T-helper 2 cell treated with Interferon-gamma antibody and Interleukin-4, amounts not matched to agents 100 ng/mL and 5 ng/mL, for 36 hours (primary cell): ENCODE data around the gene LRRC41. TPM values are rescaled to one million over a fixed set of nuclear protein-coding genes. Genes with fewer than 3 reads are reported as not detected.
"Not testable (repeated sequence)": the region's sequence is repeated elsewhere in the genome, so short reads cannot be mapped to it uniquely, and the experiment has no call there.

Source experiments
- intact Hi-C: fragments of 100-400 bp; cut with micrococcal nuclease; formaldehyde crosslinking; loops from one replicate; pipeline ENCODE4 v1.15.1; 2023
- total RNA-seq: library from RNA; stranded (reverse); gene quantifications from 2 replicates; pipeline ENCODE4 v1.2.3, GENCODE V29; 2022

LRRC41 gene, protein sequence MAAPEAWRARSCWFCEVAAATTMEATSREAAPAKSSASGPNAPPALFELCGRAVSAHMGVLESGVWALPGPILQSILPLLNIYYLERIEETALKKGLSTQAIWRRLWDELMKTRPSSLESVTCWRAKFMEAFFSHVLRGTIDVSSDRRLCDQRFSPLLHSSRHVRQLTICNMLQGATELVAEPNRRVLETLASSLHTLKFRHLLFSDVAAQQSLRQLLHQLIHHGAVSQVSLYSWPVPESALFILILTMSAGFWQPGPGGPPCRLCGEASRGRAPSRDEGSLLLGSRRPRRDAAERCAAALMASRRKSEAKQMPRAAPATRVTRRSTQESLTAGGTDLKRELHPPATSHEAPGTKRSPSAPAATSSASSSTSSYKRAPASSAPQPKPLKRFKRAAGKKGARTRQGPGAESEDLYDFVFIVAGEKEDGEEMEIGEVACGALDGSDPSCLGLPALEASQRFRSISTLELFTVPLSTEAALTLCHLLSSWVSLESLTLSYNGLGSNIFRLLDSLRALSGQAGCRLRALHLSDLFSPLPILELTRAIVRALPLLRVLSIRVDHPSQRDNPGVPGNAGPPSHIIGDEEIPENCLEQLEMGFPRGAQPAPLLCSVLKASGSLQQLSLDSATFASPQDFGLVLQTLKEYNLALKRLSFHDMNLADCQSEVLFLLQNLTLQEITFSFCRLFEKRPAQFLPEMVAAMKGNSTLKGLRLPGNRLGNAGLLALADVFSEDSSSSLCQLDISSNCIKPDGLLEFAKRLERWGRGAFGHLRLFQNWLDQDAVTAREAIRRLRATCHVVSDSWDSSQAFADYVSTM
- 46.2 and 47.0 TPM in 2 replicates for total RNA-seq

DNA sequence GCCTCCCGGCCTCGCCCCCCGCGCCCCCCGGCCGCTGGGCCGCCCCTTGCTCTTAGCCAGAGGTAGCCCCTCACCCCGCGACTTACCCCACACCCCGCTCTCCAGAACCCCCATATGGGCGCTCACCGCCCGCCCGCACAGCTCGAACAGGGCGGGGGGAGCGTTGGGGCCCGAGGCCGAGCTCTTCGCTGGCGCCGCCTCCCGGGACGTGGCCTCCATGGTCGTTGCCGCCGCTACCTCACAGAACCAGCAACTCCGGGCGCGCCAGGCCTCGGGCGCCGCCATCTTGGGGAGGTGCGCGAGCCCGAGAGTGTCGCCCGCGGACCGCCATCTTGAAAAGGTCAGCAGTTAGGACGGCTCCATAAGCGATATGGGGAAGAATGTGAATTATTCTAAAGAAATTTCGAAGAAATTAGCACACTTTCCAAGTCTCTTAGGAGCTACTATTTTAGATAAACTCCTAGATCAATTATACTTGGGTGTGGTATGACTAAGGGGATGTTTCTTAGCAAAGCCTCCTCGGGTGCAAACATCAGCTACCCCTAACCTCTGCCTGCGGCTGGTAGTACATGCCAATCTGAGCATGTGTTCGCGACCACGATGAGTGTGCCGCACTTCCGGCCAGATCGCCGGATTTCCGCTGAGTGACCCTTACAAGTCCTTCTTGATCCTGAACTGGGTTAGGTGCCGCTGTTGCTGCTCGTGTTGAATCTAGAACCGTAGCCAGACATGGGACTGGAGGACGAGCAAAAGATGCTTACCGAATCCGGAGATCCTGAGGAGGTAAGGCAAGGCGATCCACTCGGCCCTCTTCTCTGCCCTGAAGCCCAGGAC is at the start of gene LRRC41, which contains the start of gene UQCRH:
Gene LRRC41 (minus strand): TSS at position 579 of the 834 bp plus-strand sequence. CDS start 294 bp downstream, at position 285.
Gene UQCRH (plus strand): TSS at position 661 of the 834 bp plus-strand sequence. CDS start 69 bp downstream, at position 730.
- intact Hi-C loops: loop anchor here (1.0 to 10.0 kb wide), 6 partner anchors 37 to 718 kb away; partner anchors contain the start of genes NASP, NSUN4, PIK3R3 and RAD54L

DNA sequence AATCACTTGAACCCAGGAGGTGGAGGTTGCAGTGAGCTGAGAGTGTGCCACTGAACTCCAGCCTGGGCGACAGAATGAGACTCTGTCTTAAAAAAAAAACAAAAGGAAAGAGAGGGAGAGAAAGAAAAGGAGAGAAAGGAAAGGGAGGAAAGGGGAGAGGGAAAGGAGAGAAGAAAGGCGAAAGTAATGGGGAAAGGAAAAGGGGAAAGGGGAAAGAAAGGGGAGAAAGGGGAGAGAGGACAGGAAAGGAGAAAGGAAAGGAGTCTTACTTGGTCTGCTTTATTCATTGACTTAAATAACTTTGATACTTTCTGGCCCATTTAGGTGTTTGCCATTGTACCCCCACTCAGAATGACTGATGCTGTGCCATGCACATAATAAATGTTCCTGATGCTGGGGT is 48.9 kb upstream of the LRRC41 start:
- intact Hi-C loops: no loop called here

DNA sequence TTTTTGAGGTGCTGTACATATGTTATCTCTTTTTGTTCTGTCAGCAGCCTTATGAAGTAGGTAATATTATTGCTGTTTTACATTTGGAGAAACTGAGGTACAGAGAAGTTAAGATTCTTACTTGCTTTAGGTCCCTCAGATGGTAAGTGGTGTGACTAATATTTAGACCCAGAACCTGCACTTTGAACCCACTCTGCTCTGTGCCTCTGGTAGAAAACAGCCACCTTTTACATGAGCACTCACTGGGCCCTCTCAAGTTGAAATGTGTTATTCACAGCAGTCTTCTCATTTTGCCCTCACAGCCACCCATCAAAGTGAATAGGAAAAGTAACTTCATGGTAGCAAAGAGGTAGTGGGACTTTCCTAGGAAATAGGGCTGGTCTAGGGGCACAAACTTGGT is 41.9 kb upstream of the LRRC41 start:
- intact Hi-C loops: no loop called here

DNA sequence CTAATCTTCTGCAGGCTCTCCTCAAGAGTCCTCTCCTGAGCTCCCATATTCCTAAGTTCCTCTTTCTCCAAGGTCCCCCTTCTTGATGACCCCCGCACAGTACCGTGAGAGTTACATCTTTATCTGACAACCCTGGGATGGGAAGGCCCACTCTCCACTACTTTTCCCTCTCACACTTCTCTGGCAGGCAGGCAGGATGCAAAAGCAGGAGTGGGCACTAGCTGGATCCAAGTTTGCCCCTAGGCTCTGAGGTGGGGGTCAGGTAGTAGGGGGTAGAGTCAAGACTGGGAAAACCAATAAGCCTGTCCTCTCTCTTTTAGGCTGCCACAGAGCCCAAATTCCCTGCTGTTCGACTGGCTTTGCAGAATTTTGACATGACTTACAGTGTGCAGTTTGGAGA is 41.1 kb upstream of the LRRC41 start:
- intact Hi-C loops: no loop called here

DNA sequence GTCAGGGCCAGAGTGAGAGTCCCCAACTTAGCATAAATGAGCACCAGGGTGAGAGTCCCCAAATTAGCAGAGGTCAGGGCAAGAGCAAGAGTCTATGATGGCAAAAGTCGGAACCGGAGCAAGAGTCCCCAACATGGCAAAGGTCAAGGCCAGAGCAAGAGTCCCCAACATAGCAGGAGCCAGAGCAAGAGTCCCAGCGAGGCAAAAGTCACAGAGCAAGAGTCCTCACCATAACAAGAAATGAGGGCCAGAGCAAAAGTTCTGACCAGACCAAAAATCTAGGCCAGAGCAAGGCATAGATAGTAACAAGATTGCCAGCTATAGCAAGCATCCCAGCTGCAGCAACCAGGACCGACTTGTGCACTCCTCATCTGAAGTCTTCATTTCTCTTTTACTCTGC is 40.3 kb upstream of the LRRC41 start:
- intact Hi-C loops: no loop called here

DNA sequence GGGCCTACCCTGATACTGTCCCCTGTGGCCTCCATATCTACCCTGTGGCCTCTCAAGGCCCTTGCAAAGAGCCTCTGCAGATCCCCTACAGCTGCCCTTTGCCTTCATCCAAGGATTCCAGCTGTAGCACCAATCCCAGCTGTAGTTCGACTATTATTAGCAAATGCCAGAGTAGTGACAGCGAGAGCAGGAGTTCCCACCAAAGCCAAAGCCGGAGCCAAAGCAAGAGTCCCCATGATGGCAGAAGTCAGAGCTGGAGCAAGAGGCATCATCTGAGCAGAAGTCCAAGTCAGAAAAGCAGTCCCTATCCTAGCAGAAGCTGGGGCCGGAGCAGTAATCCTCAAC is 39.9 kb upstream of the LRRC41 start:
- intact Hi-C loops: no loop called here

DNA sequence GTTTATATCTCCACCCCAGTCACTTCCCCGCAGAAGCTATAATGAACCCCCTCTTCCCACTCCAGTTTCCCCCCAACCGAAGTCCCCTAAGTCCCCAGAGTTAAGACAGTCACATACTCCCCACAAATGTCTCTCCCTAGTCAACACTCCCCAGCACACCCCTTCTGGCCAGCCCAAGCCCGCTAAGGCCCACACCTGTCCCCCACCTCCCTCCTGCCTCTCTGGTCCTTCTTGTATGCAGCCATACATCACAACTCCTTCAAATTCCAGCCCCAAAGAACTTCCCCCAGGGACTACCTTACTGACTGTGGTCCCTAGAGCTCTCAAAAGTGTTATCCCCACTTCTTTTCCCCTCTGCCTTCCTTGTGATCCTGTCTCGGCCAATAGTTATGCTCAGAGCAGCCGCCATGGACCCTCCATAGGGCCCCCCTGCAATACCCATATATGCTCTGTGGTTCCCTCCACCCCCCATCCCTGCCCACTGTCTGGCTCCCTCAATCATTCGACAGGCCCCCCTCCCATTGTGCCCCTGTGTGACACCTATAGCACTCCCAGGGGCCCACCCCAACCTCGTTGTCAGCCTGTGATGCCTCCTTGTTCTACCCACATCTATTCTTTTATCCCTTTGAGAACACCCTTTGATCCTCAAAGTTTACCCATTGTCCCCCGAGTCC is 39.4 kb upstream of the LRRC41 start:
- intact Hi-C loops: no loop called here

DNA sequence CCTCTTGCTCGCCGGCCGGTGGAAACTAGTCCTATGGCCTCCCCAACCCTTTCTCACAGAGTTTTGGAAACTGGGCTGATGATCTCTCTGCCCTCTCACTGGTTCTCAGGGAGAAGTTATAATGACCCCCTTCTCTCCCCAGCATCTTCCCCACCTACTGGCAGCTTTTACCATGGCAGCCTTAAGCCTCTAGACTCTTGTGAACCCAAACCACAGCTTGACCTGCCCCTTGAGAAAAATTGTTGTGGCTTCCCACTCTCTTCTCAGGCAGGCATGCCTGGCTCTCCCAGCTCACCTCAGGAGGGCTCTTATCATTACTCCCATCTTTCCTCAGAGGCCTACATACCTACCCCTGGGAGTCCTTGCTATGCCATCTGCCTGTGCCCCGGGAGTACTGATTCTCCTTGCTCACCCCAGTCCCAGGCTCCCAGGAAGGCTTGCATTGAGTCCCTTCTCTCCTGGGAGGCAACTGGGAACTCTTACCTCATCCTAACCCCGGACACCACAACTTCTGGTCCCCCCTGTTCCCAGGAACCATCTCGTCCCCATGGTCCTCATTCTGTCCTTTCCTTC is 38.8 kb upstream of the LRRC41 start:
- intact Hi-C loops: no loop called here

DNA sequence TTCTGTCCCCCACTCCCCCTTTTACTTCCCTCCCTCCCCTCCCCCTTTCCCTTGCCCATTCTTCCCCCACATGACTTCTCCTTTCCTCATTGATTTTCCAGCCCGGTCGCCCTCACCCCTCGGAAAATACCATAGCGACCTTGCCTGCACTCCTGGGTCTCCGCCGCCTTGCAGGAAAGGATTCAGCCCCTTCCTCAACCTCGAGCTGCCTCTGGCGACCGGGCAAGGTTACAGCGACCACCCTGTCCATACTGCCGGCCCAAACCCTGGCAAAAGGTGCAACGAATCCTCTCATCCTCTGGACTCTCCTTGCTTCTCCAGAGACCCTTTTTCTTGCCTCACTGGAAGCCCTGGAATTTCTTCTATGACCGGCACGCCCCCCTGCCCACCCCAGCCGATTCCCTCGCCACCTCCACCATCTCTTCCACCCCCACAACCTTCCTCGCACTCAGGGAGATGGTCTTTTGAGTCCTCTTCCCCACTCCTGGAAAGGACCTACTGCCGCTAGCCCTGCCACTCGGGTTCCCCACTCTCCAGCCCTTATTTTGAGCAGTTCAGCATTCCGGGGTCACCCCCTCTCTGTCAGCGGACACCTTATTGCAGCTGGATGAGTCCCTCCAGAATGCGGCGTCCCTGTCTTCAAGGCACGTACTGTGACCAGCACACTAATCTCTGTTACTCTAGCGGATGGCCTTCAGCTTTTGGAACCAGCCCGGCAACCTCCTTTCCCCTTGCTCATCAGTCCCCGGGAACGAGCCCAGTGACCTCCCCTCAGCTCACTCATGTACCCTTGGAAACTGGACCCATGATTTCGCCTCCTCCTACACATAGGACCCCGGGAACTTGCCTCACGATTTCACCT is 38.0 kb upstream of the LRRC41 start:
- intact Hi-C loops: loop anchor here (1.0 kb wide), 1 partner anchor 94 kb away; the partner anchor contains the start of gene RAD54L

DNA sequence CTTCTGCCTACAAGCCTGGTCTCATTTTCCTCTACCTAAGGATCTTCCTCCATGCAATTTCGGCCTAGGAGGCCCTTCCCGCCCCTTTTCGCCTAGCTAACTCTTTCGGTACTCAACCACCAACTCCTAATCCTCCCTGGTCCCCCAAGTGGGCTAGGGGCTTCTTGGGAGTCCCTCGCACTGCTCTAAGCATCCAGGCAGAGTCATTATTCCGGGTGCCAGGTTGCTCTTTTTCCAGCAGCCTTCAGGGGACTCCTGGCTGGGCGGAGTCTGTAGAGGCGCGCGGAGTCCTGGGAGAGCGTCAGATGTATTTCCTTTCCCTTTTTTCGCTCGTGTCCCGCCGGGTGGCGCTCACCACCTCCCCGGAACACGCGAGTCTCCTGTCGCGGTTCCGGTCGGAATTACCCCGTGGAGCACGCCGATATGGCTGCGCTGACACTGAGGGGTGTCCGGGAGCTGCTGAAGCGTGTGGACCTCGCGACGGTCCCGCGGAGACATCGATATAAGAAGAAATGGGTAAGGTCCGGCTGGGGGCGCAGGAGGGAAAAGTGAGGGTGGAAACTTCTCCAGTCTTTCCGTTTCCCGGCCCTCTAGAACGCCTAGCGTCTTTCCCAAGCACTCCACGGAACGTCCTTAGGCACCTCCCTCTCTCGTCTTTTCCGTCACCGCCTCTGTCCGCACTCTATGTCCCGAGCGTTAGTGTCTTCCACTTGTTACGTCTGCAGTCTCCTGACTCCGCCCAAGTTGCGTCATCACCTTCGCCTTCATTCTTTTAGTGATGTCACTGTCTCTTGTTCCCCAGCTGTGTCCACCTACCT is 37.2 kb upstream of the LRRC41 start, which contains the start of gene NSUN4:
Gene NSUN4 (plus strand): TSS at position 404 of the 818 bp plus-strand sequence. CDS start 20 bp downstream, at position 424.
- intact Hi-C loops: loop anchor here (1.0 kb wide), 2 partner anchors 37 to 93 kb away; partner anchors contain the start of genes LRRC41, RAD54L and UQCRH

DNA sequence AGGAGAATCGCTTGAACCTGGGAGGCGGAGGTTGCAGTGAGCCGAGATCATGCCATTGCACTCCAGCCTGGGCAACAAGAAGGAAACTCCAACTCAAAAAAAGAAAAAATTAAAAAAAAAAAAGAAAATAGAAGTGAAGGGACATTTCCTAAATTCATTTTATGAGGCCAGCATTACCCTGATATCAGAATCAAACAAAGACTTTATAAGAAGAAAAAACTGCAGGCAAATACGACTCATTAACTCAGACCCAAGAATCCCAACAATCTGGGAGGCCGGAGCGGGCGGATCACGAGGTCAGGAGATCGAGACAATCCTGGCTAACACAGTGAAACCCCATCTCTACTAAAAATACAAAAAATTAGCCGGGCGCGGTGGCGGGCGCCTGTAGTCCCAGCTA is 34.0 kb upstream of the LRRC41 start:
- intact Hi-C loops: not testable (repeated sequence)

DNA sequence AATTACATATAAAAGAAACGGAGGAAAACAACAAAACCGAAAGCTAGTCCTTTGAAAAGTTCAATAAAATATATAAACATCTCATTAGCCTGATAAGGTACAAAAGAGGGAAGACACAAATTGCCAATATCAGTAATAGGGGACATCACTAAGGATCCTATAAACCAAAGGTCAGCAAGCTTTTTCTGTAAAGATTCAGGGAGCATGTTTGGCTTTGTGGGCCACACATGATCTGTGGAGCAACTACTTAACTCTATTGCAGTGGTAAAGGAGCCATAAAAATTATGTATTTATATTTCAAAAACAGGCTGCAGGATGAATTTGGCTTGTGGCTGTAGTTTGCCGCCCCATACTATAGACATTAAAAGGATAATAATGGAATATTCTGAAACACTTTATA is 31.7 kb upstream of the LRRC41 start:
- intact Hi-C loops: no loop called here

DNA sequence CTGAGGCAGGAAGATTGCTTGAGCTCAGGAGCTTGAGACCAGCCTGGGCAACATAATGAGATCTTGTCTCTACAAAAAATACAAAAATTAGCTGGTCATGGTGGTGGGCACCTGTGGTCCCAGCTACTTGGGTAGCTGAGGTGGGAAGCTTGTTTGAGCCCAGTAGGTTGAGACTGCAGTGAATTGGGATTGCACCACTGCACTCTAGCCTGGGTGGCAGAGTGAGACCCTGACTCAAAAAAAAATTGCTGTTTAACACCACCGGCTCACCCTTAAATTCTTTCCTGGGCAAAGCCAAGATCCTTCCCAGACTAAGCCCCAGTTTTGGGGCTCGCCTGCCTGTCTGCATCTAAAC is 30.6 kb upstream of the LRRC41 start:
- intact Hi-C loops: no loop called here

DNA sequence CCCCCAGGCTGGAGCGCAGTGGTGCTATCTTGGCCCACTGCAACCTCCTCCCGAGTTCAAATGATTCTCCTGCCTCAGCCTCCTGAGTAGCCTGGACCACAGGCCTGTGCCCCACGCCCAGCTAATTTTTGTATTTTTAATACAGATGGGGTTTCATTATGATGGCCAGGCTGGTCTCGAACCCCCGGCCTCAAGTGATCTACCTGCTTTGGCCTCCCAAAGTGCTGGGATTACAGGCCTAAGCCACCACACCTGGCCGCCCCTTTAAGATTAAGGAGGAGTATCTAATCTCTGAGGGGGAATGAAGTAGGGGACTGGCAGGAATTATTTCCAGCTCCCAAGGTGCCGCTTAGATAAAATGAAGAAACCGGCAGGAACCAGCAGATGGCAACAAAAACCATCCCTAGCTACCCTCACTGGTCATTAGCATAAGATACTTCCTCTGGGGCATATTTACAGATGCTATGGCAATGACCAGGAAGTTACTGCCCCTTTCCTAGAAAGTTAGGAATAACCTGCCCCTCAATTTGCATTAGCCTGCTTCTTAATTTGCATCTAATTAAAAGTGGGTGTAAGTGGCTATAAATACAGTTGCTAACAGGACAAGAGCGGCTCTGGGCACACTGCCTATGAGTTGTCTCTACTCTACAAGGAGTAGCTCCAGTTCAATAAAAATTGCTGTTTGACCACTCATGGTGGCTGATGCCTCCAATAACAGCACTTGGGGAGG is 30.0 kb upstream of the LRRC41 start:
- intact Hi-C loops: no loop called here

DNA sequence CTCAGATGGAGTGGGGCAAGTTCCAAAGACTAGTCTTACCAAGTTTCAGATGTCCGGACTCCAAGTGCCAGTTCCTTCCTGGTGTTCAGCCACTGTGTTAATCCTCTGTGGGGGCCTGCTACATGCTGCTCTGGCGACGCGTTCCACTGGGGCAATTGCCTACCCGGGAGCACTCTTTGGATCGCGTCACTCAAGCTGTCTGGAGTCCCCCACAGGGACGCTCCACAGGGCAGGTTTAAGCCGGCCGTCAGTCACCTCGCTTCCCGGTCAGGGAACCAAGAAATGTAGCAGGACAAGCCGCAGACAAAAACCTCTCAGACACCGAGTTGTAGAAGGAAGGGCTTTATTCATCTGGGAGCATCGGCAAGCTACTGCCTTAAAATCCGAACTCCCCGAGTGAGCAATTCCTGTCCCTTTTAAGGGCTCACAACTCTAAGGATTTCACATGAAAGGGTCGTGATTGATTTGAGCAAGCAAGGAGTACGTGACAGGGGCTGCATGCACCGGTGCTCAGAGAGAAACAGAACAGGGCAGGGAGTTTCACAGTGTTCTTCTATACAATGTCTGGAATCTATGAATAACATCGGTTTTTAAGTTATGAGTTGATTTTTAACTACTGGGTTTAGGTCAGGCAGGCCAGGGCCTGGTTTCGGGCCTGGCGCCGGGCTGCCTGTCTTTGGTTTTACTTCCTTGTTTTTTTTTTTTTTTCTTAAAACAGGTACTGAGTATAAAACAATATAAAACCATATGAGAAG is 28.5 kb upstream of the LRRC41 start:
- intact Hi-C loops: not testable (repeated sequence)

DNA sequence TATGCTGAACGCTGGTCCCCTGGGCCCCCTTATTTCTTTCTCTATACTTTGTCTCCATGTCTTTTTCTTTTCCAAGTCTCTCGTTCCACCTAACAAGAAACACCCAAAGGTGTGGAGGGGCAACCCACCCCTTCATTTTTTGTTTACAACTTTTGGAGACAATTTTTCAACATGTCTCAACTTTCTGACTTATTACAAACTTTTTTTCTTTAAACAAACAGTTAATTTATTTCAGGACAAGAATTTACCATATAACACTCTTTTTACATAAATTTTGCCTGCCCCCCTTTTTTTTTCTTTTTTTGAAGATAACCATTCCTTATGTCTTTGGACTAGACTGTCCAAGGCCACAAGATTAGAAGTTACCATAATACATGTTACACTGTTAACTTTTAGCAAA is 27.0 kb upstream of the LRRC41 start:
- intact Hi-C loops: not testable (repeated sequence)

DNA sequence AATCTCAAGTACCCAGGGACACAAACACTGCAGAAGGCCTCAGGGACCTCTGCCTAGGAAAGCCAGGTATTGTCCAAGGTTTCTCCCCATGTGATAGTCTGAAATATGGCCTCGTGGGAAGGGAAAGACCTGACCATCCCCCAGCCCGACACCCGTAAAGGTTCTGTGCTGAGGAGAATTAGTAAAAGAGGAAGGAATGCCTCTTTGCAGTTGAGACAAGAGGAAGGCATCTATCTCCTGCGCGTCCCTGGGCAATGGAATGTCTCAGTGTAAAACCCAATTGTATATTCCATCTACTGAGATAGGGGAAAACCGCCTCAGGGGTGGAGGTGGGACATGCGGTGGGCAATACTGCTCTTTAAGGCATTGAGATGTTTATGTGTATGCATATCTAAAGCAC is 26.4 kb upstream of the LRRC41 start:
- intact Hi-C loops: not testable (repeated sequence)
